ENCODE results near the gene SMS.

SMS gene

DNA sequence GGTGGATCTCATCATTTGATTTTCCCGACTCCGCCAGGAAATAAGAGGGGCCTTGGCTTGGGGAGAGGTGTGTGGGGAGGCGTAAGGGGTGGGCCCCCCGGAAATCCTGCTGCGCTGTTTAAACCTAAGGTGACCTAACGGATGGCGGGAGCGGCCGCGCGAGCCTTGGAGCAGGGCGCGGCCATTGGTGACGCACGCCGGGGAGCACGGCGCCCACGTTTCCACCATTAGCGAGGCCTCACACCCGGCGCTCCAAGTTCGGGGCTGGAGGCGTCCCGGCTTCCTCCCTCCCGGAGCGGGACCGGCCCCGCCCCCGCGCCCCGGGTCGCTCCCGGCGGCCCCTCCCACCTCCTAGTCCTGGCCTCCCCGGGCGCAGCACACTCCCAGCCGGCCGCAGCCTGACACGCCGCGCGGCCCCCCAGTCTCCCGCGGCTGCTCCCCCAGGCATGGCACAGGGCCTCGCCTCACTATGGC lies at the start of gene SMS:
Gene SMS, plus strand, starts transcription at position 354 of the 474 bp plus-strand sequence. Its CDS starts 116 bp downstream, at position 470.
- peak; percentile 56 for DNase-seq (ENCODE audit: extremely low spot score)
- POLR2A ChIA-PET, result no interaction called here
- CTCF ChIA-PET, result no interaction called here
- TF ChIP-seq L3MBTL2 (conservative IDR thresholded peaks at IDR 0.05) (peak; percentile 32; the same call in 1 of the 2 replicates), LEF1 (IDR thresholded peaks at IDR 0.05; ENCODE audit: borderline replicate concordance) (no peak), HDGF (IDR thresholded peaks at IDR 0.05; ENCODE audit: borderline replicate concordance) (no peak), FOXM1 (IDR thresholded peaks at IDR 0.05; ENCODE audit: borderline replicate concordance) (no peak), SUZ12 (IDR thresholded peaks at IDR 0.05) (no peak), SP1 (IDR thresholded peaks at IDR 0.05) (no peak)
- TF ChIP-seq, protein P1, sequence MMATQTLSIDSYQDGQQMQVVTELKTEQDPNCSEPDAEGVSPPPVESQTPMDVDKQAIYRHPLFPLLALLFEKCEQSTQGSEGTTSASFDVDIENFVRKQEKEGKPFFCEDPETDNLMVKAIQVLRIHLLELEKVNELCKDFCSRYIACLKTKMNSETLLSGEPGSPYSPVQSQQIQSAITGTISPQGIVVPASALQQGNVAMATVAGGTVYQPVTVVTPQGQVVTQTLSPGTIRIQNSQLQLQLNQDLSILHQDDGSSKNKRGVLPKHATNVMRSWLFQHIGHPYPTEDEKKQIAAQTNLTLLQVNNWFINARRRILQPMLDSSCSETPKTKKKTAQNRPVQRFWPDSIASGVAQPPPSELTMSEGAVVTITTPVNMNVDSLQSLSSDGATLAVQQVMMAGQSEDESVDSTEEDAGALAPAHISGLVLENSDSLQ (IDR thresholded peaks at IDR 0.05), result no peak

DNA sequence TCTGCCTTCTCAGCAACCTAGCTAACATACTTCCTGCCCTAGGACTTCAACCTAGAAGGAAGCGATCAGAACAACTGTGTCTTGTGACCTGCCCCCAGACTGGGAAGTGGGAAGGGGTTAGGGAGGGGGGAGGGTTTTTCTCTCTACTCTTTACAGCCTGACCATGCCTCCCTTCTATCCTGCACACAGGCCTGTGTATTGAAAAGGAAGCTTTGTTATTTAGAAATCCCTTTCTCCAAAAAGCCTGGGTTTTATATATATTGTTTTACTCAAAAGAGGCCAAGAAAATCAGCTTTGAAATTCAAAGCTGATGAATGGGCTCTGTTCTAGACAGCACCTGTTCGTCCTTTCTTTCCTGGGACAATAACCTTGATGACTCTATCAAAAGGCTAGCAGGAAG lies 35.2 kb upstream of the SMS start:
- CTCF ChIA-PET, result no interaction called here
- TF ChIP-seq L3MBTL2 (conservative IDR thresholded peaks at IDR 0.05) (no peak), ARNT (IDR thresholded peaks at IDR 0.05) (no peak)
- TF ChIP-seq, protein P1 (IDR thresholded peaks at IDR 0.05), result no peak
- POLR2A ChIA-PET, result no interaction called here
- no peak for DNase-seq (ENCODE audit: extremely low spot score)

DNA sequence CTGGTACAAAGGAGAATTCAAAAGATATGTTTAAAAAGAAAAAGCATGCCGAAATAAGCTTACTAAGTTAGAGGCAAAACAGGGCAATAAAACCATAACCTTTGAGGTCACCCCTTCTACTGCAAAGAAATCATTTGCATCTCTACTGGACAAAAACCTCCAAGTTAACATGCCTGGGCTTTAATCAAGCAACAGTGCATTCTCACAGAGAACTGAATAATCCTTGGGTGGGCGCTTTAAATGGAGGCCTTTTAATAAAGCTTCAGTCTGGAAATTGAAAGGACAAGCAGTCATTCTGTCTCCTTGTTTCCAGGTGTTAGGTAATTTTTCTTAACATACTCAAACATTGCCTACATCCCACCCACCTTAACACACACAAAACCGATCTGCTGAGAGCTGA lies 34.6 kb upstream of the SMS start:
- ChIA-PET CTCF (no interaction called here), POLR2A (no interaction called here)
- no peak for TF ChIP-seq SUZ12 (IDR thresholded peaks at IDR 0.05)
- no peak for TF ChIP-seq BHLHE40 (IDR thresholded peaks at IDR 0.05; ENCODE audit: borderline replicate concordance)
- no peak for TF ChIP-seq ARNT (IDR thresholded peaks at IDR 0.05)
- TF ChIP-seq FOXA1 (IDR thresholded peaks at IDR 0.05), result no peak
- no peak for DNase-seq (ENCODE audit: extremely low spot score)

DNA sequence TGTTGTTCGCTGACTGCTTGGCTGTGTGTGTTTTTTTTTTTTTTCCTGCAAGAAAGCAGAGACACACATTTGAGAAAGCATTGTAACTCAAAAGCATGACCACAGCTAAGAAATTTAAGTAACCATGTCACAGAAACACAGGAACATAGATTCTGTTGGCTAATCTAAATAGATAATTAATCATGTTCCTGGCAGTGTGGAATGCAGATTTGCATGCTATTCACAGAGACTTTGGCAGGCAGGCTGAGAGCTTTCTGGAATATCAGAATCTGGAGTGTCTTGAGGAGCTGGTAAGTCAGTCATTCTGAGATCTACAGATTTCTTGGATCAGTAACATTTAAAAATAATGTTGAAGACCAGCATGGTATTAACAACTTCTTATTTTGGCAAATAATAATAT lies 33.2 kb upstream of the SMS start:
- TF ChIP-seq FOXK2 (IDR thresholded peaks at IDR 0.05) (no peak), TARDBP (IDR thresholded peaks at IDR 0.05) (no peak), ZNF384 (IDR thresholded peaks at IDR 0.05) (no peak), NFRKB (IDR thresholded peaks at IDR 0.05) (no peak), FOXM1 (IDR thresholded peaks at IDR 0.05; ENCODE audit: borderline replicate concordance) (no peak), L3MBTL2 (conservative IDR thresholded peaks at IDR 0.05) (no peak), SP1 (IDR thresholded peaks at IDR 0.05) (no peak), HDGF (IDR thresholded peaks at IDR 0.05; ENCODE audit: borderline replicate concordance) (no peak), LEF1 (IDR thresholded peaks at IDR 0.05; ENCODE audit: borderline replicate concordance) (no peak), CTBP1 (IDR thresholded peaks at IDR 0.05; ENCODE audit: borderline replicate concordance) (no peak)
- TF ChIP-seq, protein P1 (IDR thresholded peaks at IDR 0.05), result no peak
- ChIA-PET POLR2A (no interaction called here), CTCF (interaction anchor here (0.6 kb wide), 1 partner anchor 153 kb away, joined by 4 read pairs; no protein-coding TSS in a partner anchor)
- no peak for DNase-seq (ENCODE audit: extremely low spot score)

DNA sequence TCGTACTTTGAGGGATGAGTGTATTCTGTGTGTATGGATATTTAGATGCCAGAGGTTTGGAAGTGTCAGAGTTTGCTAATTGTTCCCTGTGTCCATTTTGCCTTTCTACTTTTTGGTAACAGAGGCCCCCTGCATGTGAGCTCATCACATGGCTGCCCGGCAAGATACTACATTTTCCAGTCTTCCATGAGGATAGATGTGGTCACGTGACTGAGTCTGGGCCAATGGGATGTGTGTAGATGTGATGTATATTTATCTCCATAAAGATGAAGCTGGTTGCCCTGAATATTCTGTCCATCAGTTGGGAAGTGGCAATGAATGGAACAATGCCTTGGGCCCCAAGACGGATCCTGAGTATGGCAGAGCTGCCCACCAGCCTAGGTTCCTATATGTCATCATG lies 29.0 kb upstream of the SMS start:
- ChIA-PET POLR2A (no interaction called here), CTCF (no interaction called here)
- no peak for DNase-seq (ENCODE audit: extremely low spot score)
- no peak for TF ChIP-seq FOXA1 (IDR thresholded peaks at IDR 0.05)
- no peak for TF ChIP-seq HDGF (IDR thresholded peaks at IDR 0.05; ENCODE audit: borderline replicate concordance)
- TF ChIP-seq ELF4 (IDR thresholded peaks at IDR 0.05), result no peak
- no peak for TF ChIP-seq TARDBP (IDR thresholded peaks at IDR 0.05)
- no peak for TF ChIP-seq SP1 (IDR thresholded peaks at IDR 0.05)
- TF ChIP-seq ZNF384 (IDR thresholded peaks at IDR 0.05), result no peak
- no peak for TF ChIP-seq CTBP1 (IDR thresholded peaks at IDR 0.05; ENCODE audit: borderline replicate concordance)
- TF ChIP-seq NFRKB (IDR thresholded peaks at IDR 0.05), result no peak
- TF ChIP-seq, protein P1 (IDR thresholded peaks at IDR 0.05), result no peak
- TF ChIP-seq SUZ12 (IDR thresholded peaks at IDR 0.05), result no peak
- no peak for TF ChIP-seq L3MBTL2 (conservative IDR thresholded peaks at IDR 0.05)
- no peak for TF ChIP-seq BHLHE40 (IDR thresholded peaks at IDR 0.05; ENCODE audit: borderline replicate concordance)
- no peak for TF ChIP-seq LEF1 (IDR thresholded peaks at IDR 0.05; ENCODE audit: borderline replicate concordance)
- no peak for TF ChIP-seq FOXM1 (IDR thresholded peaks at IDR 0.05; ENCODE audit: borderline replicate concordance)

DNA sequence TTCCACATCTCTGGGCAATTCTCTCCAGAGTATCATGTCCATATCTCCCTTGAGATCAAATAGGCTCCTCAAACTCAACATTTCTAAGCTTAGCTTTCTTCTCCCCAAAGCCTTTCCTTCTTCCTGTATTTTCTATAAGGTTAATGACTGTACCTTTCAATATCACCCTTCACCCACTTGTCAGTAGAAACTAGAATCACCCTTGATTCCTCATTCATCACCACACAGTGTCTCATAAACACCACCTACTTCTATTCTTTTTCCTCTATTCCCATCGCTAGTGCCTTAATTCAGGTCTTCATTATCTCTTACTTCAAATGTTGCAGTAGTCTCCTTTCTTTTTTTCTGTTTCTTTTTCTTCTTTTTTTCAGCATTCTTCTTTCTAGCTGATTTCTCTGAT lies 28.3 kb upstream of the SMS start:
- TF ChIP-seq FOXA1 (IDR thresholded peaks at IDR 0.05) (no peak), L3MBTL2 (conservative IDR thresholded peaks at IDR 0.05) (no peak), ARNT (IDR thresholded peaks at IDR 0.05) (no peak), BHLHE40 (IDR thresholded peaks at IDR 0.05; ENCODE audit: borderline replicate concordance) (no peak), HDGF (IDR thresholded peaks at IDR 0.05; ENCODE audit: borderline replicate concordance) (no peak), FOXK2 (IDR thresholded peaks at IDR 0.05) (no peak)
- TF ChIP-seq, protein P1 (IDR thresholded peaks at IDR 0.05), result no peak
- ChIA-PET CTCF (no interaction called here), POLR2A (no interaction called here)
- no peak for DNase-seq (ENCODE audit: extremely low spot score)
